HCT116 (cell line): ENCODE results near the gene ARSI. TPM values are rescaled to one million over a fixed set of nuclear protein-coding genes. Genes with fewer than 3 reads are reported as not detected.

Experiments
- ATAC-seq: fragments of 200-7000 bp; cut with Tn5 transposase; 2 replicates; pipeline ENCODE4 v1.9.1; 2020; ENCODE audit warnings: mild to moderate bottlenecking, moderate library complexity
- BruUV-seq: library from RNA; stranded (reverse); fragments of 400-500 nt; replicated peaks from 2 replicates; lab custom pipeline; 2021; lab: Mats Ljungman, UMichigan
- CTCF ChIA-PET: fragments of 300-600 bp; sonication (Branson Sonifier 250); formaldehyde crosslinking; loops from one replicate; lab custom pipeline; 2021; ENCODE audit warnings: antibody characterized with exemption; lab: Charles Lee
- POLR2A ChIA-PET: fragments of 300-600, 350-600 bp; sonication (Branson Sonifier 250); formaldehyde crosslinking; loops from one replicate; lab custom pipeline; 2021; ENCODE audit warnings: antibody characterized with exemption; lab: Charles Lee
- RAD21 ChIA-PET, 2 experiments: fragments of 300-600 bp; sonication (Branson Sonifier 250); formaldehyde crosslinking; loops; one replicate each; lab custom pipeline; 2023; ENCODE audit warnings: low total read pairs in 2 of 2; ENCODE audit not compliant: uncharacterized antibody in 2 of 2, unreplicated experiment in 2 of 2, low non-redundant PET in 1 of 2; lab: Charles Lee
- DNase-seq: peaks from one replicate; pipeline ENCODE4 v3.0.0-alpha.2; 2010; ENCODE audit warnings: low read depth, low spot score
- H2AFZ ChIP-seq: fragments of 200-600 bp; shearing (Covaris generic), sonication (generic); 2 replicates; pipeline ENCODE4 v1.6.1; 2017; ENCODE audit warnings: low read depth, mixed run types, mixed read lengths, antibody characterized with exemption, low read length; ENCODE audit not compliant: poor library complexity, severe bottlenecking
- H3K27ac ChIP-seq: 2 replicates; pipeline ENCODE4 v1.5.1; 2012; ENCODE audit warnings: low read depth, low read length
- H3K27me3 ChIP-seq: fragments of 200-600 bp; sonication (generic); 2 replicates; pipeline ENCODE4 v1.6.1; 2016; ENCODE audit warnings: mixed run types, low read length, mixed read lengths; ENCODE audit not compliant: insufficient read depth
- H3K36me3 ChIP-seq, 2 experiments: fragments of 200-500 bp in 1 of 2; fragments of 200-600 bp in 1 of 2; sonication (Bioruptor generic) in 1 of 2; sonication (generic) in 1 of 2; 2 replicates each; pipeline versions ENCODE4 v1.5.1 to v1.6.1; 2014 to 2016; ENCODE audit warnings: low read length in 2 of 2, inconsistent platforms in 1 of 2, mixed read lengths in 1 of 2, mixed run types in 1 of 2; ENCODE audit not compliant: insufficient read depth in 2 of 2, control insufficient read depth in 1 of 2
- H3K4me1 ChIP-seq, 2 experiments: fragments of 200-600 bp in 1 of 2; sonication (generic) in 1 of 2; 2 replicates each; pipeline versions ENCODE4 v1.5.1 to v1.6.1; 2012 to 2017; ENCODE audit warnings: low read length in 2 of 2, inconsistent platforms in 1 of 2, mild to moderate bottlenecking in 1 of 2, mixed read lengths in 1 of 2, mixed run types in 1 of 2, moderate library complexity in 1 of 2; ENCODE audit not compliant: insufficient read depth in 2 of 2, control insufficient read depth in 1 of 2
- H3K4me2 ChIP-seq: fragments of 200-600 bp; sonication (generic); 2 replicates; pipeline ENCODE4 v1.6.1; 2017; ENCODE audit warnings: mixed run types, low read length, mixed read lengths
- H3K4me3 ChIP-seq, 2 experiments: fragments of 200-600 bp in 1 of 2; sonication (generic) in 1 of 2; replicated peaks in 1 of 2; 2 replicates each; pipeline ENCODE4 v1.5.1; 2011 to 2016; ENCODE audit warnings: low read length in 2 of 2, control low read depth in 1 of 2, low read depth in 1 of 2, mild to moderate bottlenecking in 1 of 2, mixed read lengths in 1 of 2, mixed run types in 1 of 2
- H3K79me2 ChIP-seq: fragments of 200-600 bp; sonication (generic); 2 replicates; pipeline ENCODE4 v1.6.1; 2017; ENCODE audit warnings: mild to moderate bottlenecking, mixed run types, low read length, moderate library complexity, mixed read lengths; ENCODE audit not compliant: insufficient read depth
- H3K9ac ChIP-seq: fragments of 200-600 bp; sonication (generic); 2 replicates; pipeline ENCODE4 v1.6.1; 2016; ENCODE audit warnings: low read length, mixed read lengths
- H3K9me2 ChIP-seq: fragments of 200-600 bp; sonication (generic), shearing (Covaris generic); 2 replicates; pipeline ENCODE4 v1.6.1; 2017; ENCODE audit warnings: mixed run types, mild to moderate bottlenecking, moderate library complexity; ENCODE audit not compliant: insufficient read depth
- H3K9me3 ChIP-seq, 2 experiments: fragments of 200-500 bp in 1 of 2; fragments of 200-600 bp in 1 of 2; sonication (Bioruptor generic) in 1 of 2; sonication (generic) in 1 of 2; 2 replicates each; pipeline ENCODE4 v1.6.1; 2014 to 2017; ENCODE audit warnings: low read length in 2 of 2, mixed read lengths in 2 of 2, inconsistent platforms in 1 of 2, low read depth in 1 of 2, mild to moderate bottlenecking in 1 of 2, mixed run types in 1 of 2, moderate library complexity in 1 of 2; ENCODE audit not compliant: control insufficient read depth in 1 of 2, insufficient read depth in 1 of 2
- H4K20me1 ChIP-seq: fragments of 200-600 bp; sonication (generic), shearing (Covaris generic); 2 replicates; pipeline ENCODE4 v1.6.1; 2017; ENCODE audit warnings: mixed run types, mild to moderate bottlenecking, moderate library complexity; ENCODE audit not compliant: insufficient read depth
- ATF3 ChIP-seq: IDR thresholded peaks from 2 replicates; pipeline ENCODE4 v1.6.1; 2012
- CBX3 ChIP-seq: IDR thresholded peaks from 2 replicates; pipeline ENCODE4 v1.6.1; 2012; ENCODE audit warnings: low read depth
- CTCF ChIP-seq, 3 experiments: fragments of 200-600 bp in 1 of 3; sonication (generic) in 1 of 3; IDR thresholded peaks in 2 of 3; conservative IDR thresholded peaks in 1 of 3; 2 replicates each; pipeline ENCODE4 v1.5.1; 2012 to 2017; ENCODE audit warnings: low read depth in 2 of 3, low read length in 2 of 3, antibody characterized with exemption in 1 of 3, borderline replicate concordance in 1 of 3, control low read depth in 1 of 3, mild to moderate bottlenecking in 1 of 3, mixed read lengths in 1 of 3, mixed run types in 1 of 3, moderate library complexity in 1 of 3; ENCODE audit not compliant: insufficient read depth in 1 of 3
- ELF1 ChIP-seq: IDR thresholded peaks from 2 replicates; pipeline ENCODE4 v1.6.1; 2012; ENCODE audit warnings: low read depth, borderline replicate concordance
- JUND ChIP-seq: IDR thresholded peaks from 2 replicates; pipeline ENCODE4 v1.6.1; 2012
- MAX ChIP-seq: IDR thresholded peaks from 2 replicates; pipeline ENCODE4 v1.6.1; 2012
- POLR2A ChIP-seq: IDR thresholded peaks from 2 replicates; pipeline ENCODE4 v1.7.0; 2011; ENCODE audit warnings: borderline replicate concordance; ENCODE audit not compliant: insufficient read depth, insufficient read length; ENCODE audit errors: extremely low read depth
- POLR2AphosphoS5 ChIP-seq: IDR thresholded peaks from 2 replicates; pipeline ENCODE4 v1.6.1; 2011; ENCODE audit warnings: mild to moderate bottlenecking, low read depth, low read length, moderate library complexity
- REST ChIP-seq: IDR thresholded peaks from 2 replicates; pipeline ENCODE4 v1.6.1; 2012; ENCODE audit warnings: low read depth
- SP1 ChIP-seq: IDR thresholded peaks from 2 replicates; pipeline ENCODE4 v1.6.1; 2012; ENCODE audit warnings: low read depth
- SRF ChIP-seq: IDR thresholded peaks from 2 replicates; pipeline ENCODE4 v1.6.1; 2012; ENCODE audit warnings: low read depth
- ZNF274 ChIP-seq: fragments of 200-500 bp; sonication (Bioruptor generic); IDR thresholded peaks from 2 replicates; pipeline ENCODE4 v1.6.1; 2014; ENCODE audit warnings: mild to moderate bottlenecking, low read depth, low read length, inconsistent platforms
- intact Hi-C: fragments of 100-400 bp; cut with micrococcal nuclease; formaldehyde crosslinking; loops from 2 replicates; pipeline ENCODE4 v1.10.0; 2022
- total RNA-seq: library from RNA; stranded (reverse); gene quantifications from one replicate; pipeline ENCODE4 v1.2.1, GENCODE V29; 2021; ENCODE audit not compliant: unreplicated experiment

ARSI gene
- total RNA-seq, 1 experiment from 2014 or later: 0.07 TPM

- no TSS peak for BruUV-seq
- DNase-seq (no peak), ATAC-seq (no peak)
- ChIA-PET POLR2A (no interaction called here), CTCF (no interaction called here), RAD21 (no interaction called here)
- H3K4me3 ChIP-seq: no peak overlapping the region
- H3K79me2 ChIP-seq: no peaks in the 10 kb centered on the region
- TF ChIP-seq POLR2AphosphoS5 (no peak), ZNF274 (no peak), POLR2A (no peak), MAX (no peak), SP1 (no peak), ATF3 (no peak), SRF (no peak), CTCF (IDR thresholded peaks at IDR 0.05 in 2 of 3, conservative IDR thresholded peaks at IDR 0.05 in 1 of 3; ENCODE audit: borderline replicate concordance in 1 of 3, insufficient read depth in 1 of 3, low read depth in 2 of 3, low read length in 2 of 3) (no peak), REST (no peak), CBX3 (no peak), ELF1 (no peak), JUND (no peak)
- intact Hi-C loops: no loop called here
- H3K9me3 ChIP-seq: no peaks in the 10 kb centered on the region
- no peak overlapping the region for H2AFZ ChIP-seq
- H3K36me3 ChIP-seq: no peaks in the 10 kb centered on the region
- H3K4me2 ChIP-seq: no peak overlapping the region
- H4K20me1 ChIP-seq: no peaks in the 10 kb centered on the region
- H3K9me2 ChIP-seq: no peaks in the 10 kb centered on the region
- H3K27me3 ChIP-seq: no peaks in the 10 kb centered on the region
- H3K9ac ChIP-seq: no peak overlapping the region
- H3K4me1 ChIP-seq: peaks cover 0 to 5% of the 10 kb centered on the region in 2 experiments; a peak in 1 of 4 replicates
- no peak overlapping the region for H3K27ac ChIP-seq
These were observed 2.9 kb upstream of the ARSI start for GRCh38 chr5:150305557-150305956.
